Measurements from ENCODE around the gene RIOK1.

DNA sequence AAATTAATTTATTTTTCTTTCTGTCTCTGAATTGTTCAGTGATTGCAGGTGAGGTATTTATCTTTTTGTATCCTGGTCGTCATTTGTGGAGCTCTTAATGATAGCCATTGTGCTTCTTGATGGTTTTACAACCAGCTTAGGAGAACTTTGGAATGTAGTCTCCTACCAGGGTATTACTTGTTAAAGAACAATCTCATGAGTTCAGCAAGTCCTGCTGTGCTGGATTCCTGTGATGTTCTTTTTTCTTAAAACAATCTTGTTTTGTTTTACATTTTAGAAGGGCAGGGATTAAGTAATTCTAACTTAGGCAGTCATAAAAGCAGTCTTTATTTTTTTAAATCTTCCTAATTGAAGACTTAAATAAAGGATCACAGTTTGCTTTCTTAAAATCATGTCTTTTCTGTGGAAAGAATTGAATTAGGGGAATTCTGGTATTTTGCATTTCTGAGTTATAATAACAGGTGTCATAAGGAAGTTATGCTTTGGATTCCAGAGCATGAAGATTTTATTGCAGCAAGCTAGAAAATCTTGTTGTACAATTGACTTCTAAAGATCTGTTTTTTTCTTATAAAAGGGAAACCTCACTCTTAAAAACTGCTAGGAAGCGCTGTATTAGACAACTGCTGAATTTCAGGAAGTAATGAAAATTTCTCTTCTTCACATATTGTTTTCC lies 23.7 kb downstream of the RIOK1 start:
- TF ChIP-seq POLR2A (IDR thresholded peaks at IDR 0.05; ENCODE audit: low read depth, low read length) (no peak), POU2F2 (IDR thresholded peaks at IDR 0.05; ENCODE audit: low read depth, low read length) (no peak), TAF1 (IDR thresholded peaks at IDR 0.05; ENCODE audit: low read depth, low read length) (no peak)

All from GM12891 (cell line).